ENCODE measurements around the gene FAM89A.

The FAM89A gene

GRCh38 chr1:231040019-231040799 is at the start of gene FAM89A:
FAM89A (minus strand) TSS chr1:231040254; CDS start chr1:231040211, 43 bp downstream.
- peak; percentile 34 to 50 for DNase-seq (ENCODE audit: low spot score in 2 of 2)
- Mint-ChIP-seq H3K27ac (ENCODE audit: low read depth) (peak within 1 kb of the TSS; percentile 41), H3K9me3 (no peaks in the 10 kb centered on the region)

GRCh38 chr1:231084353-231084752 is 44.3 kb upstream of the FAM89A start:
- H3K4me3 Mint-ChIP-seq = no peak overlapping the region
- no peaks in the 10 kb centered on the region for H3K4me1 Mint-ChIP-seq
- no peaks in the 10 kb centered on the region for H3K9me3 Mint-ChIP-seq
- no peak for ATAC-seq (replicated peaks; ENCODE audit: extremely low read depth, poor library complexity, severe bottlenecking)
- no peak for DNase-seq (ENCODE audit: low spot score in 2 of 2)
- H3K27me3 Mint-ChIP-seq = peaks cover 59% of the 10 kb centered on the region
- H3K27ac Mint-ChIP-seq (ENCODE audit: low read depth) = no peak overlapping the region
- H3K36me3 Mint-ChIP-seq (ENCODE audit: insufficient read depth) = no peaks in the 10 kb centered on the region

More at GRCh38 chr1:231040019-231040799, at the start of gene FAM89A:
- Mint-ChIP-seq H3K4me1 (peaks cover 17% of the 10 kb centered on the region), H3K4me3 (peak within 1 kb of the TSS; percentile 70), H3K27me3 (peaks cover 2% of the 10 kb centered on the region), H3K36me3 (ENCODE audit: insufficient read depth) (no peaks in the 10 kb centered on the region)
- peak; percentile 68 for ATAC-seq (replicated peaks; ENCODE audit: extremely low read depth, poor library complexity, severe bottlenecking)

GRCh38 chr1:231079163-231079562 is 39.1 kb upstream of the FAM89A start:
- DNase-seq (ENCODE audit: low spot score in 2 of 2) (no peak), ATAC-seq (replicated peaks; ENCODE audit: extremely low read depth, poor library complexity, severe bottlenecking) (no peak)
- Mint-ChIP-seq H3K27ac (ENCODE audit: low read depth) (no peak overlapping the region), H3K36me3 (ENCODE audit: insufficient read depth) (no peaks in the 10 kb centered on the region), H3K4me3 (no peak overlapping the region), H3K4me1 (no peaks in the 10 kb centered on the region), H3K9me3 (no peaks in the 10 kb centered on the region), H3K27me3 (peaks cover 32% of the 10 kb centered on the region)

DNA sequence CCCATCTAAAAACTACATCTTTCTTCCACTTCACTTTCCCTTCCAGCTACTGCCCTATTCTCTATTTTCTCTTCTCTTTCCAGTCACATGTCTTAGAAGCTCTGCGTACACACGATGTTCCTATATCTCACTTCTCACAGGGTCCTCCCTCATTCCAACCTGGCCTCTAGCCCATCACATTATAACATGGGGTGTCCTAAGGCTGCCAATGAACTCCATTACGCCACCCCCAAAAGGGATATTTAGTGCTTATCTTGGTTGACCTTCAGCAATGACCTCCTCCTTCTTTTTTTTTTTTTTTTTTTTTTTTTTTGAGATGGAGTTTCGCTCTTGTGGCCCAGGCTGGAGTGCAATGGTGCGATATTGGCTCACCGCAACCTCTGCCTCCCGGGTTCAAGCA is 38.2 kb upstream of the FAM89A start:
- ATAC-seq (replicated peaks; ENCODE audit: extremely low read depth, poor library complexity, severe bottlenecking) = no peak
- Mint-ChIP-seq H3K4me3 (no peak overlapping the region), H3K36me3 (ENCODE audit: insufficient read depth) (no peaks in the 10 kb centered on the region)

GRCh38 chr1:231076802-231077201 is 36.7 kb upstream of the FAM89A start:
- no peaks in the 10 kb centered on the region for H3K9me3 Mint-ChIP-seq
- no peaks in the 10 kb centered on the region for H3K4me1 Mint-ChIP-seq
- peaks cover 32% of the 10 kb centered on the region for H3K27me3 Mint-ChIP-seq
- no peak overlapping the region for H3K4me3 Mint-ChIP-seq
- no peak overlapping the region for H3K27ac Mint-ChIP-seq (ENCODE audit: low read depth)
- ATAC-seq (replicated peaks; ENCODE audit: extremely low read depth, poor library complexity, severe bottlenecking) (no peak), DNase-seq (ENCODE audit: low spot score in 2 of 2) (no peak)
- no peaks in the 10 kb centered on the region for H3K36me3 Mint-ChIP-seq (ENCODE audit: insufficient read depth)

More for the DNA sequence above, 38.2 kb upstream of the FAM89A start:
- Mint-ChIP-seq H3K27me3 (peaks cover 32% of the 10 kb centered on the region), H3K9me3 (no peaks in the 10 kb centered on the region), H3K4me1 (no peaks in the 10 kb centered on the region), H3K27ac (ENCODE audit: low read depth) (no peak overlapping the region)
- no peak for DNase-seq (ENCODE audit: low spot score in 2 of 2)

- Mint-ChIP-seq H3K4me3 (no peak overlapping the region), H3K9me3 (no peaks in the 10 kb centered on the region), H3K27me3 (peaks cover 22% of the 10 kb centered on the region), H3K4me1 (peaks cover 6% of the 10 kb centered on the region), H3K27ac (ENCODE audit: low read depth) (no peak overlapping the region), H3K36me3 (ENCODE audit: insufficient read depth) (no peaks in the 10 kb centered on the region)
- ATAC-seq (replicated peaks; ENCODE audit: extremely low read depth, poor library complexity, severe bottlenecking) (no peak), DNase-seq (ENCODE audit: low spot score in 2 of 2) (no peak)
Observed at GRCh38 chr1:231075497-231075896, 35.4 kb upstream of the FAM89A start.

DNA sequence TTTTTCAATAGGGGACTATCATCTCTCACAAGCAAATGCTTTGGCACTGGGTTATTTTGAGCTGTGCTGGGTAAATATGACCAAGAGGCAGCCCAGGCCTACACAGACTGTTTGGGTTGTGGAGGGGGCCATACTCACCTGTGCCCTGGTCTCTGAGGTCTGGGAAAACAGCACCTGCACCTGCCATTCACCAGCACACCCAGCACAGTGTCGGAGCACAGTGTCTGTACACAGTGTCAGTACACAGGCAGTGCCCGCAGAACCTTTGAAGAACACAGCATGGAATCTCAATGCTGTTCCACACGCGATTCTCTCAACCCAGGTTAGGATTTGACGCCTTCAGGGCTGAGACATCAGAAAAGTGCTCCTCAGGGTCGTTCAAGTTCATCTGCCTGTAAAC is 35.0 kb upstream of the FAM89A start:
- DNase-seq (ENCODE audit: low spot score in 2 of 2) = no peak
- no peaks in the 10 kb centered on the region for H3K9me3 Mint-ChIP-seq
- peaks cover 17% of the 10 kb centered on the region for H3K27me3 Mint-ChIP-seq
- no peak overlapping the region for H3K4me3 Mint-ChIP-seq
- peaks cover 6% of the 10 kb centered on the region for H3K4me1 Mint-ChIP-seq
- no peak for ATAC-seq (replicated peaks; ENCODE audit: extremely low read depth, poor library complexity, severe bottlenecking)
- H3K27ac Mint-ChIP-seq (ENCODE audit: low read depth) = no peak overlapping the region
- no peaks in the 10 kb centered on the region for H3K36me3 Mint-ChIP-seq (ENCODE audit: insufficient read depth)

DNA sequence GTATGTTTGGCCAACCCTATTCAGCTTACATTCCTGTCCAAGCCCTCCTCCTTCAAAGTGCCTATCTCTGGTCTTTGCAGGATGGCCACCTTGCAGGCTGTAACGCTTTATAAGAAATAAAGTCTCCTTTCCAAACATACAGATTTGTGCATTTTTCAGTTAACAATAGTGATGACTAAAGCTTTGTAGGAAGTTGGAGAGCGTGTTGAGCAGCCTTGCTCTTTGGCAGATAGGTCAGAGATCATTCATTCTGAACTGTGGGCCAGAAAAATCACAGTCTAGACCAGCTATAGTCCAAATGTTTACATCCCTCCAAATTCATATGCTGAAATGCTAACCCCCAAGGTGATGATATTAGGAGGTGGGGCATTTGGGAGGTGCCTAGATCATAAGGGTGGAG is 34.0 kb upstream of the FAM89A start:
- no peaks in the 10 kb centered on the region for H3K9me3 Mint-ChIP-seq
- H3K4me3 Mint-ChIP-seq = no peak overlapping the region
- H3K27ac Mint-ChIP-seq (ENCODE audit: low read depth) = no peak overlapping the region
- ATAC-seq (replicated peaks; ENCODE audit: extremely low read depth, poor library complexity, severe bottlenecking) (no peak), DNase-seq (ENCODE audit: low spot score in 2 of 2) (no peak)
- H3K27me3 Mint-ChIP-seq = peaks cover 7% of the 10 kb centered on the region
- no peaks in the 10 kb centered on the region for H3K36me3 Mint-ChIP-seq (ENCODE audit: insufficient read depth)
- peaks cover 6% of the 10 kb centered on the region for H3K4me1 Mint-ChIP-seq

DNA sequence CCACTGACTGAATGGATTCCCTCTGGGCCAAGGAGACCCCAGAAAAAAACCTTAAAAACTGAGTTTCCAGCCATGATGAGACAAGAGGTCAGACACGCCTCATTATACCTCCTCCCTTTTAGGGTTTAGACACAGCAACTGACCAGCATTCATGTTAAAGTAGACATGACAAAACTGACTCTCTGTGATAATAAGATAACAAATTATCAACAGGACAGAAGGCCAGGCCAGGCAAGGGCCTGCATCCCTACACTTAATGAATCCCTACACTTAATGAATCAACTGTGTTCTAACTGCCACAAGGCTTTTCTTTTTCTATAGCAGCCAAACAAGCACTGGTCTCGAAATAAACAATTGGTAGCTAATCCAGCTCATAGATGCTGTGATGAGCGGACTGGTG is 33.3 kb upstream of the FAM89A start:
- ATAC-seq (replicated peaks; ENCODE audit: extremely low read depth, poor library complexity, severe bottlenecking) = no peak
- Mint-ChIP-seq H3K27ac (ENCODE audit: low read depth) (no peak overlapping the region), H3K4me1 (peaks cover 6% of the 10 kb centered on the region), H3K27me3 (no peaks in the 10 kb centered on the region), H3K36me3 (ENCODE audit: insufficient read depth) (no peaks in the 10 kb centered on the region), H3K4me3 (no peak overlapping the region), H3K9me3 (no peaks in the 10 kb centered on the region)
- DNase-seq (ENCODE audit: low spot score in 2 of 2) = no peak

GRCh38 chr1:231072502-231073094 is 32.5 kb upstream of the FAM89A start:
- Mint-ChIP-seq H3K9me3 (no peaks in the 10 kb centered on the region), H3K27ac (ENCODE audit: low read depth) (no peak overlapping the region), H3K4me3 (no peak overlapping the region), H3K36me3 (ENCODE audit: insufficient read depth) (no peaks in the 10 kb centered on the region), H3K27me3 (no peaks in the 10 kb centered on the region), H3K4me1 (peaks cover 6% of the 10 kb centered on the region)
- DNase-seq (ENCODE audit: low spot score in 2 of 2) (no peak), ATAC-seq (replicated peaks; ENCODE audit: extremely low read depth, poor library complexity, severe bottlenecking) (no peak)

DNA sequence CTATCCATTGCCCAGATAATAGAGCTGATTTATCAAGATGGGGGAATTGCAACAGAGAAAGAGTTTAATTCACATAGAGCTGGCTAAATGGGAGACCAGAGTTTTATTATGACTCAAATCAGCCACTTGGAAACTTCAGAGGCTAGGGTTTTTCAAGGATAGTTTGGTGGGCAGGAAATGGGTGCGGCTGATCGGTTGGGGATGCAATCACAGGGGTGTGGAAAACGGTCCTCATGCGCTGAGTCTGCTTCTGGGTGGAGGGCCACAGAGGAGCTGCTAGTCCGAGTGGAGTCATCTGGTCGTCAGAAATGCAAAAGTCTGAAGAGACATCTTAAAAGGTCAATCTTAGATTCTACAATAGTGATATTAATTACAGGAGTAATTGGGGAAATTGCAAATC is 32.0 kb upstream of the FAM89A start:
- Mint-ChIP-seq H3K36me3 (ENCODE audit: insufficient read depth) (no peaks in the 10 kb centered on the region), H3K4me3 (no peak overlapping the region), H3K9me3 (no peaks in the 10 kb centered on the region), H3K27ac (ENCODE audit: low read depth) (no peak overlapping the region), H3K4me1 (peaks cover 6% of the 10 kb centered on the region), H3K27me3 (peaks cover 2% of the 10 kb centered on the region)
- no peak for ATAC-seq (replicated peaks; ENCODE audit: extremely low read depth, poor library complexity, severe bottlenecking)
- no peak for DNase-seq (ENCODE audit: low spot score in 2 of 2)

DNA sequence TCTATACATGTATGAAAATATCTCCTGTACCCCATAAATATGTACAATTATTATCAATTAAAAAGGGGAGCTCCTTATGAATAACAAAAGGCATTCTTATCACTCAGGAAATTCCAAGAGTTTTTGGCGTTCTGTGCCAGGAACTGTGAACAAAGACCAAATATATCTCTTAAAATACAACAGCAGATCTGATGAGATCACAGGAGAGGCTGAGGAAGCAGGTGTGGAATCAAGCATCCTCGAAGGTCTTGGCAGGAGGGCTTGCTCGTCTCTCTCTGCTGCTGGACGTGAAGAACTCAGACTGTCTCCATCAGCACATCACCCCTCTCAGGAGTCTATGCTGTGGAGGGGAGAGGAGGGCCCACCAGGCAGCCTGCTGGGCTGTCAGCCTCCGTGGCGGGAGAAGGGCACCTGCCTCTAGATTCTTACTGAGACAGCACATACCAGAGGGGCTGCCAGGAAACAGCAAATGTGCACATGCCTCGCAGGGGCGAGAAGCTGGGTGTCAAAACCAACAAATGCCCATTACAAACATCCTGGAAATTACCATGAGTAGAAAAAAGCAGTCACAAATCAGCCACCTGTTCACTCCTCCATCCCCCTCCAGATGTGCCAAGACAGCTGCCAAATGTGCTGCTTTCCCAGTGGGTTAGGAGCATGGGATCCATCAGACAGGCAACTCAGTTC is 30.8 kb upstream of the FAM89A start:
- no peak overlapping the region for H3K4me3 Mint-ChIP-seq

DNA sequence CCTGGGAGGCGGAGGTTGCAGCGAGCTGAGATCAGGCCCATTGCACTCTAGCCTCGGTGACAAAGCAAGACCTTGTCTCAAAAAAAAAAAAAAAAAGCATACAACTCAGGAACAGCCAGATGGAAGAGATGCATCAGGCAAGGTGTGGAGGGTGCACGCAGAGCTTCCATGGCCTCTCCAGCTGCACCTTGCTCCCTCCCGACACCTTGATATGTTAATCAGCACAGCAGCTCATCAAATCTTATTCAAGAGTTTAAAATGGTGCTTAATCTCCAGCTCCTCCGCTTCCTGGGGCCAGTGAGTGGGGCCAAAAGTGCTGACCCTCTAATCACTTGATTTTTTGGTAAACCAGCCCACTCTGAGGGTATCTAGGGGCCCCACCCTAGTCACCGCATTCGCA is 29.3 kb upstream of the FAM89A start:
- H3K36me3 Mint-ChIP-seq (ENCODE audit: insufficient read depth) = no peaks in the 10 kb centered on the region

More for the DNA sequence above, 30.8 kb upstream of the FAM89A start:
- Mint-ChIP-seq H3K36me3 (ENCODE audit: insufficient read depth) (no peaks in the 10 kb centered on the region), H3K27ac (ENCODE audit: low read depth) (no peak overlapping the region), H3K9me3 (no peaks in the 10 kb centered on the region), H3K4me1 (peaks cover 6% of the 10 kb centered on the region), H3K27me3 (peaks cover 14% of the 10 kb centered on the region)
- no peak for DNase-seq (ENCODE audit: low spot score in 2 of 2)
- ATAC-seq (replicated peaks; ENCODE audit: extremely low read depth, poor library complexity, severe bottlenecking) = no peak

More for the DNA sequence above, 29.3 kb upstream of the FAM89A start:
- H3K4me1 Mint-ChIP-seq = peaks cover 6% of the 10 kb centered on the region
- no peak overlapping the region for H3K27ac Mint-ChIP-seq (ENCODE audit: low read depth)
- ATAC-seq (replicated peaks; ENCODE audit: extremely low read depth, poor library complexity, severe bottlenecking) = no peak
- no peaks in the 10 kb centered on the region for H3K9me3 Mint-ChIP-seq
- H3K4me3 Mint-ChIP-seq = no peak overlapping the region
- no peak for DNase-seq (ENCODE audit: low spot score in 2 of 2)
- H3K27me3 Mint-ChIP-seq = peaks cover 29% of the 10 kb centered on the region
